ENCODE data around the gene FKBP3.

DNA sequence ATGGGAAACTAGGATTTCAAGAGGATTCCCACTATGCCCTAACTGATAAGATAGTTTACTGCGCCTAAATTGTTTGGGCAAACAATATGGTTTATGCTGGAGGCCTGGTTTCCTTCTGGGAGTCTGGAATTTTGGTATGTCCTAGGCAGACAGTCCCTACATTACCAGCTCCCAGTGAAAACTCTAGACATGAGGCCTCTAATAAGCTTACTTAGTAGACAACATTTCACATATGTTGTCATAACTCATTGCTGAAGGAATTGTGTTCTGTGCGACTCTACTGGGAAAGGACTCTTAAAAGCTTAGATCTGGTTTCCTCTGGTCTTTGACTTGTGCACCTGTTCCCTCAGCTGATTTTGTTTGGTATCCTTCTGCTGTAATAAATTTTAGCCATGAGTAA lies 68.3 kb downstream of the FKBP3 start:
- no peak for TF ChIP-seq POLR2A (IDR thresholded peaks at IDR 0.05)
- TF ChIP-seq, protein P1, sequence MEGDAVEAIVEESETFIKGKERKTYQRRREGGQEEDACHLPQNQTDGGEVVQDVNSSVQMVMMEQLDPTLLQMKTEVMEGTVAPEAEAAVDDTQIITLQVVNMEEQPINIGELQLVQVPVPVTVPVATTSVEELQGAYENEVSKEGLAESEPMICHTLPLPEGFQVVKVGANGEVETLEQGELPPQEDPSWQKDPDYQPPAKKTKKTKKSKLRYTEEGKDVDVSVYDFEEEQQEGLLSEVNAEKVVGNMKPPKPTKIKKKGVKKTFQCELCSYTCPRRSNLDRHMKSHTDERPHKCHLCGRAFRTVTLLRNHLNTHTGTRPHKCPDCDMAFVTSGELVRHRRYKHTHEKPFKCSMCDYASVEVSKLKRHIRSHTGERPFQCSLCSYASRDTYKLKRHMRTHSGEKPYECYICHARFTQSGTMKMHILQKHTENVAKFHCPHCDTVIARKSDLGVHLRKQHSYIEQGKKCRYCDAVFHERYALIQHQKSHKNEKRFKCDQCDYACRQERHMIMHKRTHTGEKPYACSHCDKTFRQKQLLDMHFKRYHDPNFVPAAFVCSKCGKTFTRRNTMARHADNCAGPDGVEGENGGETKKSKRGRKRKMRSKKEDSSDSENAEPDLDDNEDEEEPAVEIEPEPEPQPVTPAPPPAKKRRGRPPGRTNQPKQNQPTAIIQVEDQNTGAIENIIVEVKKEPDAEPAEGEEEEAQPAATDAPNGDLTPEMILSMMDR (IDR thresholded peaks at IDR 0.05), result no peak
- no peak for TF ChIP-seq POLR2AphosphoS5 (IDR thresholded peaks at IDR 0.05)
